Measurements from ENCODE around the gene MOSPD2. TPM values are rescaled to one million over a fixed set of nuclear protein-coding genes. Genes with fewer than 3 reads are reported as not detected.

The MOSPD2 gene
- total RNA-seq, 1 experiment from 2014 or later: 21.7 TPM

DNA sequence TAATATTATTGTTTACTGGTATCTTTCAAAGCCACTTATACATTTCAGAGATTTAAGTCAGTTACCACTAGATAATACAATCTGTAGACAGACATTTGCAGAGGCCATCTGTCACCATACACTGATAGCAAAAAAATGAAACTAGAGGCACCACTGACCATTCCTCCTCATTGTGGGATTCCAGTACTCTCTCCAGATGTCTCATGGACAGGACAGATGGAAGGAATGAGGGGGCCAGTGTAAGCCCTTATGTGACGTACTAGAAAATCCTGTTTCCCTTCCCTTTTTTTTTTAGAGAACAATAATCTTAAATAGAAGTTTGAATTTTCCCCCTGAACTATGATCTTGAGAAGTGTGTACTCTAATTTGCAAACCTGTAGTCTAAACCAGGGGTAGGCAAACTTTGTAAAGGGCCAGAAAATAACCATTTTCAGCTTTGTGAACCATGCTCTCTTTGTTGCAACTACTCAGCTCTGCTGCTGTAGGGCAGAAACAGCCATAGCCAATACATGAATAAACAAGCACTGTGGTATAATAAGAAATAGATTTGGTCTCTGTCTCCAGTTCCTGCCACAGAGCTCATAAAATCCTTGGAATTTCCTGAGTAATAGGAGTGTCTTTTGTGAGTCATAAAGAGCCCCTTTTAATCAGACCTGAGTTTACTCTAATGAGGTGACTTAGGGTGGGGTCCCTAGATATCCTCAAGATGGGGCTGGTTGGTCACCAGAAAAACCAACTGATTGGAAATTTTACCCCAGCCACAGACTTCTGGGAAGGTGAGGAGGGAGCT lies 90.4 kb downstream of the MOSPD2 start:
- H3K4me3 ChIP-seq: no peak overlapping the region

DNA sequence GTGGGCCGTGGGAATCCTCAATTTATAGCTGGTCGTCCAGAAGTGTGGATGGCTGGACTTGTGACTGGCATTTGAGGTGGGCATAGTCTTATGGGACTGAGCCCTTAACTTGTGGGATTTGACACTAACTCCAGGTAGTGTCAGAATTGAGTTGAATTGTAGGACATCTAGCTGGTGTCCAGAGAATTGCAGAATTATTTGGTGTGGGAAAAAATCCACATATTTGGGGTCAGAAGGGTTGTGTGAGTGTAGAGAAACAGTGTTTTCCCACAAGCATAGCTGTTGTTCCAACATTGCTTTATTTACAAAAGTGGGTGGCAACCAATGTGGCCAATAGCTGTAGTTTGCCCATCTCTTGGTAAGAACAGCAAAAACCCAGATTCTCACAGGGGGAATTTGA lies 91.3 kb downstream of the MOSPD2 start:
- Histone ChIP-seq H3K4me1 (replicated peaks) (peaks cover 25% of the 10 kb centered on the region), H3K4me3 (no peak overlapping the region), H3K27me3 (replicated peaks) (no peaks in the 10 kb centered on the region), H3K36me3 (no peaks in the 10 kb centered on the region), H3K27ac (peak overlapping the region; percentile 82), H3K9me3 (replicated peaks) (no peaks in the 10 kb centered on the region)
- peak in 1 of 2 experiments; percentile 48 for DNase-seq (ENCODE audit: low read depth in 1 of 2, low spot score in 2 of 2)

More for the DNA sequence above, 90.4 kb downstream of the MOSPD2 start:
- peak; percentile 39 to 80 for DNase-seq (ENCODE audit: low read depth in 1 of 2, low spot score in 2 of 2)
- no peaks in the 10 kb centered on the region for H3K9me3 ChIP-seq (replicated peaks)
- peak overlapping the region; percentile 82 for H3K27ac ChIP-seq
- H3K4me1 ChIP-seq (replicated peaks): peaks cover 29% of the 10 kb centered on the region
- H3K36me3 ChIP-seq: no peaks in the 10 kb centered on the region
- no peaks in the 10 kb centered on the region for H3K27me3 ChIP-seq (replicated peaks)

Other genes with a start within 250 kb of the MOSPD2 start
- gene FANCB, start 352 bp upstream of the MOSPD2 start, total RNA-seq (2014; rRNA removed; shearing (Covaris generic)): 14.4 and 15.0 TPM in 2 replicates

Measured in SJSA1 (cell line).